DOHH2 (cell line): ENCODE measurements around the gene CIAO2B.

Experiments
- EZH2phosphoT487 ChIP-seq: fragments of 200-600 bp; sonication (generic); IDR thresholded peaks from 2 replicates; pipeline ENCODE4 v1.6.1; 2017; ENCODE audit warnings: borderline replicate concordance, mild to moderate bottlenecking, antibody characterized with exemption, low read length, moderate library complexity, mixed read lengths
- TF ChIP-seq, protein P1 (sequence below): fragments of 200-600 bp; sonication (generic); IDR thresholded peaks from one replicate; pipeline ENCODE4 v1.5.1; 2014; ENCODE audit warnings: antibody characterized with exemption, mild to moderate bottlenecking, low read depth, low read length; ENCODE audit not compliant: poor library complexity, severe bottlenecking

DNA sequence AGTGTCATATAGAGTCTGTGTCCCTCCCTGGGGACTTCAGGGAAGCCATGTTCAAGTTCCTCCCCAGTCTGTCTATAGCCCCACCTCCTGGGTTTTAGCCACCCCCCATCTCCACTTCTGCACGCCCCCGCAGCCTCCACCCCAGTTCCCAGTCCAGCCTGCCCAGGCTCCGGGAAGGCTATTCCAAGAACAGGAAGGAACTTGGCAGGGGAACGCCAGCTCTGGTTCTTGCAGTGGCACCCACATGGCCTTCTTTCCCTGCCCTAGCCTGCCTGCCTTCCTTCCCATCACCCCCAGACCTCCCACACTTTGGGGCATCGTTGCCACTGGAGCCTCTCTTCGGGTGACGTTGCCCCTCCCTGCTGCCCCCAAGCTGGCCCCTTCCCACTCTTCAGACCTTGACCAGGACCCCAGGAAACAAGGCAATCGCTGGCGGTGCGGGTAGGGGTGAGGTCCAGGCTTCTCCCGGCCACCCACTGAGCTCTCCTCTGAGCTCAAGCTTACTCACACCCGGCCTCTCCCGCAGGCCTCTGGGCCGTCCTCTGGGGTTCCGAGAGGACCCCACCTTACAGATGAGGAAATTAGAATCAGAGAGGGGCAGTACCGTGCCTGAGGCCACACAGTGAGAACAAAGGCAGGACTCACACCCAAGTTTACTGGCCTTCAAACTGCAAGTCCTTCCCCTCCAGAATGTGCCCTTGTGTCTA lies 45.0 kb upstream of the CIAO2B start:
- TF ChIP-seq, protein P1, sequence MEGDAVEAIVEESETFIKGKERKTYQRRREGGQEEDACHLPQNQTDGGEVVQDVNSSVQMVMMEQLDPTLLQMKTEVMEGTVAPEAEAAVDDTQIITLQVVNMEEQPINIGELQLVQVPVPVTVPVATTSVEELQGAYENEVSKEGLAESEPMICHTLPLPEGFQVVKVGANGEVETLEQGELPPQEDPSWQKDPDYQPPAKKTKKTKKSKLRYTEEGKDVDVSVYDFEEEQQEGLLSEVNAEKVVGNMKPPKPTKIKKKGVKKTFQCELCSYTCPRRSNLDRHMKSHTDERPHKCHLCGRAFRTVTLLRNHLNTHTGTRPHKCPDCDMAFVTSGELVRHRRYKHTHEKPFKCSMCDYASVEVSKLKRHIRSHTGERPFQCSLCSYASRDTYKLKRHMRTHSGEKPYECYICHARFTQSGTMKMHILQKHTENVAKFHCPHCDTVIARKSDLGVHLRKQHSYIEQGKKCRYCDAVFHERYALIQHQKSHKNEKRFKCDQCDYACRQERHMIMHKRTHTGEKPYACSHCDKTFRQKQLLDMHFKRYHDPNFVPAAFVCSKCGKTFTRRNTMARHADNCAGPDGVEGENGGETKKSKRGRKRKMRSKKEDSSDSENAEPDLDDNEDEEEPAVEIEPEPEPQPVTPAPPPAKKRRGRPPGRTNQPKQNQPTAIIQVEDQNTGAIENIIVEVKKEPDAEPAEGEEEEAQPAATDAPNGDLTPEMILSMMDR: no peak
- no peak for TF ChIP-seq EZH2phosphoT487
